CD4-positive, alpha-beta T cell (primary cell): ENCODE data around the gene DNAJA2. TPM values are rescaled to one million over a fixed set of nuclear protein-coding genes. Genes with fewer than 3 reads are reported as not detected.

Source experiments
- ATAC-seq: fragments of 200-7000 bp; cut with Tn5 transposase; one replicate; pipeline ENCODE4 v1.10.0; 2022; ENCODE audit warnings: mild to moderate bottlenecking; ENCODE audit not compliant: poor library complexity
- CTCF ChIA-PET: fragments of 350-600 bp; sonication (Branson Sonifier 250); formaldehyde crosslinking; loops from one replicate; lab custom pipeline; 2021; ENCODE audit warnings: antibody characterized with exemption, inconsistent platforms; lab: Charles Lee
- POLR2A ChIA-PET: fragments of 350-600 bp; sonication (Branson Sonifier 250); formaldehyde crosslinking; loops from one replicate; lab custom pipeline; 2021; ENCODE audit warnings: antibody characterized with exemption, inconsistent platforms; lab: Charles Lee
- DNase-seq, 14 experiments: peaks; one replicate each; pipeline ENCODE4 v3.0.0-alpha.2; 2013 to 2020; ENCODE audit warnings: mixed read lengths in 2 of 14
- H3K27ac ChIP-seq, 2 donors: one replicate each; pipeline versions ENCODE4 v1.5.1 to v1.7.0; 2013; ENCODE audit warnings: low read length in 2 of 2, low read depth in 1 of 2, mild to moderate bottlenecking in 1 of 2
- H3K27me3 ChIP-seq, 2 experiments: 1 replicate in 1 of 2; 2 replicates in 1 of 2; pipeline versions ENCODE4 v1.6.1 to v1.7.0; 2013; ENCODE audit warnings: low read length in 2 of 2, control low read depth in 1 of 2, mild to moderate bottlenecking in 1 of 2, moderate library complexity in 1 of 2; ENCODE audit not compliant: insufficient read depth in 2 of 2, control insufficient read depth in 1 of 2
- H3K36me3 ChIP-seq: one replicate; pipeline ENCODE4 v1.6.1; 2013; ENCODE audit warnings: low read length, control low read depth; ENCODE audit not compliant: insufficient read depth
- H3K4me1 ChIP-seq: one replicate; pipeline ENCODE4 v1.6.1; 2013; ENCODE audit warnings: low read length, control low read depth; ENCODE audit not compliant: insufficient read depth
- H3K4me3 ChIP-seq: one replicate; pipeline ENCODE4 v1.5.1; 2013; ENCODE audit warnings: mild to moderate bottlenecking, low read length, moderate library complexity
- H3K9me3 ChIP-seq, 2 experiments: 1 replicate in 1 of 2; 2 replicates in 1 of 2; pipeline versions ENCODE4 v1.6.1 to v1.7.0; 2013; ENCODE audit warnings: low read length in 2 of 2, mild to moderate bottlenecking in 2 of 2, control low read depth in 1 of 2, moderate library complexity in 1 of 2; ENCODE audit not compliant: control insufficient read depth in 1 of 2, insufficient read depth in 1 of 2
- H3K27ac Mint-ChIP-seq: one replicate; pipeline ENCODE4 v1.8.0; 2020; ENCODE audit warnings: mixed read lengths
- H3K27me3 Mint-ChIP-seq: one replicate; pipeline ENCODE4 v1.8.0; 2021; ENCODE audit warnings: mixed read lengths
- H3K36me3 Mint-ChIP-seq: one replicate; pipeline ENCODE4 v1.8.0; 2021; ENCODE audit warnings: low read depth, mixed read lengths
- H3K4me1 Mint-ChIP-seq: one replicate; pipeline ENCODE4 v1.8.0; 2021; ENCODE audit warnings: low read depth, mixed read lengths
- H3K4me3 Mint-ChIP-seq: one replicate; pipeline ENCODE4 v1.8.0; 2020; ENCODE audit warnings: mild to moderate bottlenecking, mixed read lengths
- H3K9me3 Mint-ChIP-seq: one replicate; pipeline ENCODE4 v1.8.0; 2020; ENCODE audit warnings: mixed read lengths
- CTCF ChIP-seq: fragments of 200-600 bp; IDR thresholded peaks from one replicate; pipeline ENCODE4 v1.8.0; 2022; ENCODE audit warnings: antibody characterized with exemption, mild to moderate bottlenecking
- intact Hi-C, 2 experiments: fragments of 100-400 bp; cut with DNase I in 1 of 2; cut with micrococcal nuclease in 1 of 2; formaldehyde crosslinking; loops; one replicate each; pipeline versions ENCODE4 v1.15.1 to v1.9.0; 2023 to 2025; cut with DNase I, micrococcal nuclease
- total RNA-seq, 174 experiments: library from RNA in 2 of 174; stranded (reverse) in 2 of 174; gene quantifications; one replicate each; pipeline ENCODE4 v1.2.3 and lab custom pipeline; 2021 to 2026

DNAJA2 gene
- total RNA-seq, 2 experiments from 2014 or later = 80.8 to 81.4 TPM

GRCh38 chr16:46996391-46996790 is 22.9 kb upstream of the DNAJA2 start:
- DNase-seq (no peak), ATAC-seq (no peak)
- Histone ChIP-seq H3K36me3 (no peaks in the 10 kb centered on the region), H3K4me3 (no peak overlapping the region), H3K4me1 (no peaks in the 10 kb centered on the region), H3K9me3 (peaks cover 0 to 8% of the 10 kb centered on the region in 2 experiments), H3K27me3 (no peaks in the 10 kb centered on the region), H3K27ac (no peak overlapping the region)
- POLR2A ChIA-PET = no interaction called here
- no peaks in the 10 kb centered on the region for H3K9me3 Mint-ChIP-seq
- no peak overlapping the region for H3K4me3 Mint-ChIP-seq
- CTCF ChIA-PET = no interaction called here
- peaks cover 4% of the 10 kb centered on the region for H3K27me3 Mint-ChIP-seq
- intact Hi-C loops = no loop called here
- no peak for TF ChIP-seq CTCF
- H3K4me1 Mint-ChIP-seq = no peaks in the 10 kb centered on the region
- no peak overlapping the region for H3K27ac Mint-ChIP-seq
- H3K36me3 Mint-ChIP-seq = no peaks in the 10 kb centered on the region

GRCh38 chr16:46991729-46992704 is 18.5 kb upstream of the DNAJA2 start:
- H3K9me3 ChIP-seq = peaks cover 0 to 8% of the 10 kb centered on the region in 2 experiments
- Mint-ChIP-seq H3K4me1 (no peaks in the 10 kb centered on the region), H3K4me3 (no peak overlapping the region), H3K27ac (no peak overlapping the region), H3K9me3 (no peaks in the 10 kb centered on the region), H3K27me3 (peaks cover 11% of the 10 kb centered on the region), H3K36me3 (no peaks in the 10 kb centered on the region)
- no peak for DNase-seq
- H3K36me3 ChIP-seq = no peaks in the 10 kb centered on the region
- no peaks in the 10 kb centered on the region for H3K4me1 ChIP-seq
- POLR2A ChIA-PET = no interaction called here
- H3K4me3 ChIP-seq = no peak overlapping the region
- intact Hi-C loops = no loop called here
- ATAC-seq = no peak
- no peak for TF ChIP-seq CTCF
- CTCF ChIA-PET = no interaction called here
- H3K27me3 ChIP-seq = no peaks in the 10 kb centered on the region
- H3K27ac ChIP-seq = no peak overlapping the region

GRCh38 chr16:46986896-46987295 is 13.4 kb upstream of the DNAJA2 start:
- H3K36me3 ChIP-seq = no peaks in the 10 kb centered on the region
- H3K27me3 ChIP-seq = no peaks in the 10 kb centered on the region
- H3K4me1 ChIP-seq = no peaks in the 10 kb centered on the region
- H3K4me3 ChIP-seq = no peak overlapping the region
- ATAC-seq (no peak), DNase-seq (no peak)
- no peak overlapping the region for H3K27ac Mint-ChIP-seq
- no peaks in the 10 kb centered on the region for H3K4me1 Mint-ChIP-seq
- CTCF ChIA-PET = interaction anchor here (1.2 kb wide), 1 partner anchor 51 kb away, joined by 3 read pairs; no protein-coding TSS in a partner anchor
- POLR2A ChIA-PET = interaction anchor here (0.9 kb wide), 1 partner anchor 14 kb away, joined by 4 read pairs; the partner anchor contains the start of gene DNAJA2
- no peak overlapping the region for H3K4me3 Mint-ChIP-seq
- no peak for TF ChIP-seq CTCF
- peaks cover 0 to 2% of the 10 kb centered on the region in 2 experiments for H3K9me3 ChIP-seq
- no peak overlapping the region for H3K27ac ChIP-seq
- intact Hi-C loops = no loop called here
- no peaks in the 10 kb centered on the region for H3K36me3 Mint-ChIP-seq
- no peaks in the 10 kb centered on the region for H3K9me3 Mint-ChIP-seq
- peaks cover 7% of the 10 kb centered on the region for H3K27me3 Mint-ChIP-seq
